WTC11 (cell line): ENCODE measurements around the gene SH2D6. TPM values are rescaled to one million over a fixed set of nuclear protein-coding genes. Genes with fewer than 3 reads are reported as not detected.

Experiments
- ATAC-seq: fragments of 200-7000 bp; cut with Tn5 transposase; 2 replicates; pipeline ENCODE4 v1.10.0; 2021; ENCODE audit warnings: mild to moderate bottlenecking, moderate library complexity
- CTCF ChIA-PET: fragments of 300-600 bp; sonication (Branson Sonifier 250); formaldehyde crosslinking; loops from one replicate; lab custom pipeline; 2021; ENCODE audit warnings: antibody characterized with exemption; lab: Charles Lee
- POLR2A ChIA-PET: fragments of 350-600 bp; sonication (Branson Sonifier 250); formaldehyde crosslinking; loops from one replicate; lab custom pipeline; 2021; ENCODE audit warnings: antibody characterized with exemption; lab: Charles Lee
- DNase-seq: peaks from one replicate; pipeline ENCODE4 v3.0.0; 2021; ENCODE audit warnings: low spot score
- H3K27ac Mint-ChIP-seq: 2 replicates; pipeline ENCODE4 v1.8.0; 2021; ENCODE audit warnings: mixed read lengths
- H3K27me3 Mint-ChIP-seq: 2 replicates; pipeline ENCODE4 v1.8.0; 2021; ENCODE audit warnings: low read depth, mild to moderate bottlenecking, moderate library complexity, mixed read lengths
- H3K36me3 Mint-ChIP-seq: 2 replicates; pipeline ENCODE4 v1.8.0; 2021; ENCODE audit warnings: mixed read lengths
- H3K4me1 Mint-ChIP-seq: 2 replicates; pipeline ENCODE4 v1.8.0; 2022; ENCODE audit warnings: mixed read lengths
- H3K4me3 Mint-ChIP-seq: 2 replicates; pipeline ENCODE4 v1.8.0; 2021; ENCODE audit warnings: mild to moderate bottlenecking, moderate library complexity, mixed read lengths
- H3K9me3 Mint-ChIP-seq: 2 replicates; pipeline ENCODE4 v1.8.0; 2021; ENCODE audit warnings: mixed read lengths
- ARID4B ChIP-seq: sonication (generic); formaldehyde crosslinking; IDR thresholded peaks from 2 replicates; pipeline ENCODE4 v1.8.0; 2023; ENCODE audit warnings: missing genetic modification reagents, mild to moderate bottlenecking, borderline replicate concordance
- CBFB ChIP-seq: sonication (generic); formaldehyde crosslinking; IDR thresholded peaks from 2 replicates; pipeline ENCODE4 v1.8.1; 2022; ENCODE audit warnings: mild to moderate bottlenecking, low read depth, missing genetic modification reagents
- ELF4 ChIP-seq: sonication (generic); formaldehyde crosslinking; IDR thresholded peaks from 2 replicates; pipeline ENCODE4 v1.8.1; 2022; ENCODE audit warnings: low read depth, mild to moderate bottlenecking, moderate library complexity, missing genetic modification reagents
- EMX1 ChIP-seq: fragments of 250-450 bp; sonication (Bioruptor Pico); IDR thresholded peaks from 2 replicates; pipeline ENCODE4 v1.8.0; 2021; ENCODE audit warnings: mild to moderate bottlenecking
- ERG ChIP-seq: fragments of 250-450 bp; sonication (Bioruptor Pico); IDR thresholded peaks from 2 replicates; pipeline ENCODE4 v1.8.0; 2021; ENCODE audit warnings: mild to moderate bottlenecking
- ETV6 ChIP-seq: sonication (generic); formaldehyde crosslinking; IDR thresholded peaks from 2 replicates; pipeline ENCODE4 v1.8.1; 2022; ENCODE audit warnings: mild to moderate bottlenecking, missing genetic modification reagents
- JAZF1 ChIP-seq: fragments of 250-450 bp; sonication (Bioruptor Pico); IDR thresholded peaks from 2 replicates; pipeline ENCODE4 v1.9.0; 2021; ENCODE audit warnings: moderate library complexity, mild to moderate bottlenecking, inconsistent platforms
- JUN ChIP-seq: sonication (generic); formaldehyde crosslinking; IDR thresholded peaks from 2 replicates; pipeline ENCODE4 v1.8.0; 2023; ENCODE audit warnings: mild to moderate bottlenecking, missing genetic modification reagents
- NR2C2 ChIP-seq: sonication (generic); formaldehyde crosslinking; IDR thresholded peaks from 2 replicates; pipeline ENCODE4 v1.8.0; 2022; ENCODE audit warnings: mild to moderate bottlenecking, missing genetic modification reagents
- OVOL2 ChIP-seq: fragments of 250-450 bp; sonication (Bioruptor Pico); IDR thresholded peaks from 2 replicates; pipeline ENCODE4 v1.9.0; 2021; ENCODE audit warnings: mild to moderate bottlenecking, borderline replicate concordance
- PRDM15 ChIP-seq: sonication (generic); formaldehyde crosslinking; IDR thresholded peaks from 2 replicates; pipeline ENCODE4 v1.8.0; 2022; ENCODE audit warnings: missing genetic modification reagents
- RELA ChIP-seq: sonication (generic); formaldehyde crosslinking; IDR thresholded peaks from 2 replicates; pipeline ENCODE4 v1.8.1; 2022; ENCODE audit warnings: missing genetic modification reagents, mild to moderate bottlenecking, borderline replicate concordance
- RORB ChIP-seq: fragments of 250-450 bp; sonication (Bioruptor Pico); IDR thresholded peaks from 2 replicates; pipeline ENCODE4 v1.9.0; 2021; ENCODE audit warnings: mild to moderate bottlenecking
- TEAD1 ChIP-seq: sonication (generic); formaldehyde crosslinking; IDR thresholded peaks from 2 replicates; pipeline ENCODE4 v1.8.0; 2022; ENCODE audit warnings: mild to moderate bottlenecking, missing genetic modification reagents
- ZBTB21 ChIP-seq: sonication (generic); formaldehyde crosslinking; IDR thresholded peaks from 2 replicates; pipeline ENCODE4 v1.8.1; 2023; ENCODE audit warnings: mild to moderate bottlenecking, missing genetic modification reagents, borderline replicate concordance
- ZNF317 ChIP-seq: sonication (generic); formaldehyde crosslinking; IDR thresholded peaks from 2 replicates; pipeline ENCODE4 v1.8.1; 2023; ENCODE audit warnings: low read depth, mild to moderate bottlenecking, moderate library complexity, missing genetic modification reagents, borderline replicate concordance
- ZNF671 ChIP-seq: fragments of 250-450 bp; sonication (Bioruptor Pico); IDR thresholded peaks from 2 replicates; pipeline ENCODE4 v1.8.0; 2021; ENCODE audit warnings: mild to moderate bottlenecking
- total RNA-seq: library from RNA; stranded (reverse); gene quantifications from 3 replicates; pipeline ENCODE4 v1.2.3, GENCODE V29; 2021

Gene SH2D6
- total RNA-seq, 1 experiment from 2014 or later = 1.2 TPM

GRCh38 chr2:85446296-85447221 lies 28.0 kb downstream of the SH2D6 start:
- Mint-ChIP-seq H3K4me3 (no peak overlapping the region), H3K27me3 (no peaks in the 10 kb centered on the region; the same call in 1 of the 2 replicates), H3K9me3 (no peaks in the 10 kb centered on the region), H3K36me3 (no peaks in the 10 kb centered on the region), H3K27ac (no peak overlapping the region), H3K4me1 (peaks cover 4% of the 10 kb centered on the region)
- POLR2A ChIA-PET = interaction anchor here (0.7 to 2.4 kb wide), 3 partner anchors 9 to 93 kb away, joined by 4 to 10 read pairs (median 7); partner anchors contain the start of gene MAT2A
- CTCF ChIA-PET = interaction anchor here (1.2 to 1.9 kb wide), 2 partner anchors 9 kb away, joined by 3 to 6 read pairs; no protein-coding TSS in a partner anchor
- DNase-seq = no peak
- TF ChIP-seq OVOL2 (CRISPR knock-in tag) (no peak), ZBTB21 (CRISPR knock-in tag) (no peak), ZNF671 (CRISPR knock-in tag) (no peak), ERG (CRISPR knock-in tag) (no peak), JAZF1 (CRISPR knock-in tag) (no peak)
- peak; percentile 63 for ATAC-seq

- Mint-ChIP-seq H3K4me1 (peaks cover 4% of the 10 kb centered on the region), H3K36me3 (no peaks in the 10 kb centered on the region), H3K27me3 (no peaks in the 10 kb centered on the region; the same call in 1 of the 2 replicates), H3K4me3 (no peak overlapping the region), H3K9me3 (no peaks in the 10 kb centered on the region), H3K27ac (no peak overlapping the region)
- ChIA-PET POLR2A (interaction anchor here (0.7 to 1.6 kb wide), 2 partner anchors 10 to 92 kb away, joined by 4 to 7 read pairs; partner anchors contain the start of gene MAT2A), CTCF (interaction anchor here (1.9 kb wide), 1 partner anchor 9 kb away, joined by 6 read pairs; no protein-coding TSS in a partner anchor)
- ATAC-seq (no peak), DNase-seq (no peak)
- no peak for TF ChIP-seq ETV6
- TF ChIP-seq RELA (CRISPR knock-in tag) = no peak
- no peak for TF ChIP-seq PRDM15 (CRISPR knock-in tag)
- TF ChIP-seq ZNF317 (CRISPR knock-in tag) = no peak
- no peak for TF ChIP-seq RORB (CRISPR knock-in tag)
- no peak for TF ChIP-seq NR2C2
- TF ChIP-seq CBFB (CRISPR knock-in tag) = no peak
- TF ChIP-seq EMX1 = no peak
- no peak for TF ChIP-seq JAZF1 (CRISPR knock-in tag)
- TF ChIP-seq ARID4B (CRISPR knock-in tag) = no peak
- TF ChIP-seq TEAD1 (CRISPR knock-in tag) = no peak
- TF ChIP-seq JUN (CRISPR knock-in tag) = no peak
- no peak for TF ChIP-seq ELF4 (CRISPR knock-in tag)
Measured at GRCh38 chr2:85447222-85447585, 28.7 kb downstream of the SH2D6 start.
